ENCODE results near the gene SURF4.

Gene SURF4

DNA sequence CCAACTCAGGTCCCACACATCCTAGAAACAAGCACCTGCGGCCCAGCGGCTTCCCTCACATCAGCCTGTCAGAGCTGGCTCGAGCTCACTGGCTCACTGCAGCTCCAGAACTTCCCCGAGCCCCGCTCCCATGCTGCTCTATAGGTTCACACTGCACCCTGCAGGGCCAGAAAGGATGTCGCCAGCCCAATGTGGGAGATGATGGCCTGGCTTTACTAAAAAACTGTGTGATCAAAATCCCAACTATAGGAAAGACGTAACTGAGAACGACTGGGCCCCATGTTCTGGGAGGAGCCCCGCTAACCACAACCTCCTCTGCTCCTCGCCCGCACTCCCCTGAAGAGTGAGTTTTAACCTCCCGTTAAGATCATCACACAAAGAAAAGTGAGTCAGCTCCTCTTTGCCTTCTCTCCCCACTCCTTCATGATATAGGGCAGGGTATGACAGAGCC lies 4.6 kb downstream of the SURF4 start:
- DNase-seq, result no peak

DNA sequence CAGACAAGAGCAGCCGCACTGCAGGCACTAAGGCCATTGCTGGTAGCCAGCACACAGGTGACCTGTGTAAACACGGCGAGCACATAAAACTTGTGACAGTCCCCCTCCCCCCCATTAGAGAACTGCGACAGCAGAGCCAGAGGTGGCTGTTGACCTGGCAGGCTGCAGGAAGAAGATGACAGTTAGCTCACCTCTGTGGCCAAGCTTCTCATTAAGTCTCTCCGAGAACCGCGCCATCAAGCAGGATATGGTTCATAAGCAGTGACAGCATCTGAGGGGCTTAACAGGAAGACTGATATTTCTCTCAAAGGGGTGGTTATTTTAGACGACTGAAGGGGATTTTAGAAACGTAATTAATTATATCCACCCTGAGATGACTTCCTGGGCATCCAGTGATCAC lies 5.2 kb downstream of the SURF4 start:
- no peak for DNase-seq

DNA sequence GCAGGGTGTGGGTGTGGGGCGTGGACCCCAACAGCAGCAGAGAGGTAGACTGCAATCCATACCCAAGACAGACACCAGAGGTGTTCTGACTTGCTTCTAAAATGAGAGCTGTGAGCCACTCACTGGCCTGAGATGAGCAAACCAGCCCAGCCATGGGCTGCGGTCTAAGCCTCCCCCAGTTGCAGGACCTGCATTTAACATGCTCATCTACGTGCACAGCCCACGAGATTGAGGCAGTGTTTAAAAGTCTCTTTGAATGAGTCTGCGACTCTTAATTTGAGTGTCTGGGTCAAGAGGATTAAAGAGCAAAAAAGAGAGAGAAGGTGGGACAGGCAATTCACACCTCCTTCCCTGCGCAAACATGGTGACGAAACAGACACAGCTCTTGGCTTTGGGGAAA lies 5.9 kb downstream of the SURF4 start:
- no peak for DNase-seq

DNA sequence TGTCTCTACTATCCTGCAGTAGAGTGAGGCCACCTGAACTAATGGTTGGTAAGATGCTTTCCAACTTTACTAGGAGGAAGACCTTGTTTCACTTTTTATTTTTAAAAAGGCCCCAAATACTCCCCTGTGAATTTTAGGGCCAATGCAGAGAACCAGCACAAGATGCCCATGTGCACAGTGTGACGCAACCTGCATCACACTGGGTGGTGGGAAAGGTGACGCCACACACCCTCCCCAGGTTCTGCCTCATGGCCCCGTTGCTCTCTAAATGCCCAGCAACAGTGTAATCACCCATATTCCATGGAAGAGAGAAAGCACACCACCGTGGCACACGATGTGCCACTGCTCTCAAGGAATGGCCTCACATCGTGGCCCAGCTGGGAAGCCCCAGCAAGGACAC lies 6.4 kb downstream of the SURF4 start:
- no peak for DNase-seq

DNA sequence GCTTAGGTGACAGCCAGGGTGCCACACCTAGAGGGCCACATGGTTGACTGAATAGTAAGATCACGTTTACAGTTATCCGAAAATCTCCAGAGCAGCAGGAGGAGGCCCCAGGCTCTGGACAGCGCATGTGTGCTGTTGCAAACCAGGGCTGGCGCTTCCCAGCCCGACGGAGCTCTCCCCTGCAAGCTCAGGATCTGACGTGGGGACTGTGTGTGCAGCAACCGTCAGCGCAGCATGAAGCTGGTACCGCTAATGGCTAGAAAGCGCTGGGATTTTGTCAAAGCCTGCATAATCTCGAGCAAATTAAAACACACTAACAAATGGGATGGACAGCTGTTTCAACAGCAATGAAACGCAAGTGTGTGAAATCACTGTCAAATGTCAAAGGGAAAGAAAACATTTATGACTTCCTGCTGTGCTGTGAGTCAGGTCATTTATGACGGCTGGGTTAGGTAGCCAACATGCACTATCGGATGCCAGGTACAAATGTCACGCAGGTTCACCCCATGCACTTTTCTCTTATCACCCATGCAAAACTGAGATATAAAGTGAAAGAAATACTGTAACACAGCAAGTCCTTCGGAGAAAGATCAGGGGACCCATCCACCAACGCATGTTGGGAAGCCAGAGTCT lies 7.5 kb downstream of the SURF4 start:
- no peak for DNase-seq

DNA sequence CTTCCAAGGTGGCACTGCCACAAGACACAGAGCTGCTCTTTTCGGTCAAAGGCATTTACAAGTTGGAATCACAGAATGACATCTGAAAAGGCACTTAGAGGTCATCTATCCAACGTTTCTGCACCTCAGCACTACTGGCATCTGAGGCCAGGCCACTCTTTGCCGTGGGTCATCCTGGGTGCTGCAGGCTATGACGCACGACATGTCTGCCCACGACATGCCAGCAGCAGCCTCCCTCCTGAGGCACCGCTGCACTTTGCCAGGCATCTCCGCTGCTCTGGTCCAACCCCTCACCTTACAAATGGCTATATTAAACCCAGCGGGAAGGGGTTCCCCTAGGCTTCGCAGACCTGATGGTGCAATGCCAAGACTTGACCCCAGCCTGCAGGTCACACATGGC lies 8.1 kb downstream of the SURF4 start:
- no peak for DNase-seq

DNA sequence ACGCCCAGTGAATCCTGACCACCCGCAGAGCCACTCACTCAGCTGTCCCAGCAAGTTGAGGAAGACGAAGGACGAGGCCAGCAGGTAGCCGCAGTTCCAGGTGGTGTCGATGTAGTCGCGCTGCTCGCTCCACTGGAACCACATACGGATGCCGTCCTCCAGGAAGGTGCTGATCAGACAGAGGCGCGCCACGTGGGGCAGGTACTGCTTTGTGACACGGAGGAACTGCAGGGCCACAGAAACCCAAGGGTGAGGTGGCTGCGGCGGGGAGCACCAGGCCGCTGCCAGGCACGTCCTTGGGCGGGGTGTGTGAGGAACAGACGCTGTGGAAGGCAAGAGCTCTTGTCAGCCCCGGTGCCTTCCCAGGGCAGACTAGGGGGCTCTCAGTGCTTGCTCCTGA lies 8.6 kb downstream of the SURF4 start:
- no peak for DNase-seq

DNA sequence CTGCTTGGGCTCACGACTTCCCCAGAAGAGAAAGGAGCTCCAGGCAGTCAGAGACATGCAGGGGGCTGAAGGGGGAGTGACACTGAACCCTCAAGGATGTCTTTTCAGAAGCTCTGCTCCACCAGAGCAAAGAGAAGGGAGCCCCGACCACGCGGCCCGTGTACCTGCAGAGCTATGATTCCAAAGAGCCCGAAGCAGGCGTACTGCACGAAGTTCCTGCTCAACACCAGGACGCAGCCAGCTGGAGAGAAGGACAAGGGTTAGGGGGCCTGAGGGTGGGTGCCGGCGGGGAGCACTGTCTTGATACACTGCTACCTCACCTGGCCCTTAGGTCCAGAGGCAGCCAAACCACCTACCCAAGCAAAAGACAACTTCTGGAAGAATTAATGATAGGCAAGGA lies 9.4 kb downstream of the SURF4 start:
- DNase-seq, result no peak

DNA sequence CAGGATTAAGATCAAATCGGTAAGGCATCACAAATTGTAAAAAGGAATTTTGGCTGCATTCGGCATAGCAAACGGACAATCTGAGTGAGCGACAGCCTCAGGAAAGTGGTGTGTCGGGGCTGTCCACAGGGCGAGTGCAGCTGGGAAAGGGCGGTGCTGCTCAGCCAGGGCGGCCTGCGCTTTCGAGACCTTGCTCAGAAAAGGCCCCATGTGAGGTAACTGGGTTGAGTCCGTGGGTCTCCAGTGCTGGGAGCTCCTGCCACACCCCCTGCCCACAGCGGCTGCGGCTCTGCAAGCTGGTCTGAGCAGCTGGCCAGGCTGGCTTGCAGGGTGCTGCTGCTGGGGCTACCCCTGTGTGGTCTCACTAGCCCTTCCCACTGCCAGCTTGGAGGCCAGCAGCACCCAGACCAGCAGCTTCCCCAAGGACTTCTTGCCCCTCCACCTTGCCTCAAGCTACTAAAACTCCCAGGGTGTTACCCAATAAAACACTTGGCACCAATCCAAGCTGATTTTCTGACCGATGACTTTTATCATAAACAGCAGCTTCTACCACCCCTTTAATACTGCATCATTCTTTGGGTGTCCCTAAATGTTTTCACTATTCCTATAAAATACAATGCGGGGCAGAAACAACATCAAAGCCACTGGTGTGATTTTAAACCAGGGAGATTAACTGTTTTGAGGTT lies 13.4 kb downstream of the SURF4 start:
- no peak for DNase-seq

DNA sequence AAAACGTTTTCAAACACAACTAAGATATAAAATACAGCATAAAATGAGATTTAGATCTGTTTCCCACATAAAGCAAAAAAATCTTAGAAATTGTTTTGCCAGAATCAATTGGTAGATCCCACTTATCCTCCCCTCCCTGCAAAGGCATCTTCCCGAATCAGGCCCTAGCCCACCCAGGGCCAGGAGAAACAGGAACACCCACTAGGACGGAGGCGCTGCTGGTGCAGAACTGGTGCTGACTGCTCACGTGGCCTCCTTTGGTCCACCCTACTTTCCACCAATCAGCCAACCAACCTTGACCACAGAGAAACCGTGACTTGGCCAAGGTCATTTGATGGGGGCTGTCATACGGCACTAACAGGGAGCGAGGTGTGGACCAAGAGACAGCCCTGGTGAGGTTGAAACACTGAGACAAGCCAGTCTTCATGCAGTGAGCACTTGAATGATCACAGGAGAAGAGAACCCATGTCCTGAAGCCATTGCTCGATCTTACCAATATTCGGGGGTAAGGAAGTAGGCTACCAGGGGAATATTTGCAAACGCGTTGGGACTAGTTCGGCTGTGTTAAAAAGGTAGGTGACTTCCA lies 14.3 kb downstream of the SURF4 start:
- no peak for DNase-seq

DNA sequence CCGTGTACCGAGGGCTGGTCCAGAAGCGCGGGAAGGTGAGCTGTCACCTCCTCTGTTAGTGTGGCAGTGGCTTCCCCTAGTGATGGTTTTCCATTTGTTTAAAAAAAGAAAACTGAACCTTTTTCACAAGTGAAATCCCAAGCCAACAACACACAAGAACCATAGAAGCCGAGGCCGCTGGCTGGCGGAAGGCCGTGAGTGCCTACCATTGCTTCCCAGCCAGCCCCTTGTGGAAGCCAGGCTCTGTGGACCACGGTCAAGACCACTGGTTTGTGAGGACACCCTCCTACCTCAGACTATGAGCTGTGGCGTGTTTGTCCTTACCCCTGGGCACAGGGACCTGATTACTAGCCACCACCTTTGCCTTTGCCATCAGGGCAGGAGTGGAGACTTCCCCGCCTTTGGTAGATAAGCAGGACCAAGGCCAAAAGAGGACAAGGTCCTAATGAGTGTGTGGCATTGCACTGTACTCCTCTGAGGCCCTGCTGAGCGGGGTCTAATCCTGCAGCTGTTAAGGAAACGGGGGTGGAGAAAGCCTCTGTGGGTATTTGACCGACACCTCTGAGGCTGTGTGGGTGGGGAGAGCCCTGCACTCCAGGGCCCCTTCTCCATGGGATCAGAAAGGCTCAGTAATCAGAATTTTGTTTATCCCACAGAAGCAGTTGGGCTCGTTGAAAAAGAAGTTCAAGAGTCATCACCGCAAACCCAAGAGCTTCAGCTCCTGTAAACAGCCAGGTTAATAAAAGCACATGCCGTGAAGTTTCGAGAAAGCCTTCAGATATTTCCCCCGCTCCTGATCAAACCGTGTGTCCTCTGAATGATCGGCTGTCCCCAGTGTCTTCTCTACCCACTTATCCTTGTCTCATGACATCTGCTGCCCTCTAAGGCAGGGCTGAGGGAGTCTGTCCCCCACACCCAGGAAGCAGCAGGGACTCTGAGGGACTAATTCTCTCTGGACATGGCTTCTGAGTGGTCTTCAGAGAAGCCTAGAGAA lies 15.2 kb downstream of the SURF4 start:
- no peak for DNase-seq

DNA sequence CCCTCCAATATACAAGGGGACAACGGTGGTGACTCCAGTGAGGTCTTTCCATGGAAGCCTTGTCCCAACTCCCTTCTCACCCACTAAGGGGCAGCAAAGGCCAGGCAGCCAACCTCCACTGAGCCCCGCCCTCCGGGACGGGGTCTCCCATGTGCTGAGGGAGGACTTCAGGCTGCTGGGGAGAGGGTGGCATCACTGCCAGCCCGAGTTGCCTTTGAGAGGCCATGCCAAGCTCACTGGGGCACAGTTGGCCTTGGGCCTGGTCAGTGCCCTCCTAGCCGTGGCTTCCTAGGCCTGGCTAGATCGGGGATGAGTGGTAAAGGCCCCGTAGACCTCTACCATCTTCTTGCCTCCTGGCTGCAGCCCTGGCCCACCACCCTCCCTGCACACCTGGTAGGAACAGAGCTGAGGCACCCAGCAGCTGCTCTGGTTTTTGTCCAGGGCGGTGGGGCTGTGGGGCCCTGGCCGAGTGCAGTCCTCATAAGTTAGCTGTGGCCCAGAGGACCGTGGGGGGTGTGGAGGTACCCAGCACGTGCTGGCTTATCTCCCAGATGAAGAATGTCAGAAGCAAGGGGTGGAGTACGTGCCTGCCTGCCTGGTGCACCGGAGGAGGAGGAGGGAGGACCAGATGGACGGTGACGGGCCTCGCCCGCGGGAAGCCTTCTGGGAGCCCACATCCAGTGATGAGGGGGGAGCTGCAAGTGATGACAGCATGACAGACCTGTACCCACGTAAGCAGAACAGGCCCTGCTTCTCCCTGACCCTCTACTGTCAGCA lies 16.3 kb downstream of the SURF4 start:
- DNase-seq, result no peak

DNA sequence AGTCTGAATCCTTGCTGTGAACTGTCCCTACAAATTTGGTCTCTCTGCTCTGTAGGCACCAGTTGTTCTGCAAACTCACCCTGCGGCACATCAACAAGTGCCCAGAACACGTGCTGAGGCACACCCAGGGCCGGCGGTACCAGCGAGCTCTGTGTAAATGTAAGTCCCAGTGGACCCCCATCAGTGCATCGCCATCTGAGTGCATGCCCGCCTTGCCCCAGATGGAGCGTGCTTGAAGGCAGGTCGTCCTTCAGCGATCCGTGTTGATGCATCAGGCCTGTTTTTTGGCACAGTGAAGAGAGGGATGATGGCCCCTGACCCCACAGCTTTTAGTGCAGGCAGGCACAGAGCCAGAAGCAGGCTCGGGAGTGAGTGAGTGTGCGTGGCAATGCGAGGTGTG lies 18.2 kb downstream of the SURF4 start:
- DNase-seq, result no peak

DNA sequence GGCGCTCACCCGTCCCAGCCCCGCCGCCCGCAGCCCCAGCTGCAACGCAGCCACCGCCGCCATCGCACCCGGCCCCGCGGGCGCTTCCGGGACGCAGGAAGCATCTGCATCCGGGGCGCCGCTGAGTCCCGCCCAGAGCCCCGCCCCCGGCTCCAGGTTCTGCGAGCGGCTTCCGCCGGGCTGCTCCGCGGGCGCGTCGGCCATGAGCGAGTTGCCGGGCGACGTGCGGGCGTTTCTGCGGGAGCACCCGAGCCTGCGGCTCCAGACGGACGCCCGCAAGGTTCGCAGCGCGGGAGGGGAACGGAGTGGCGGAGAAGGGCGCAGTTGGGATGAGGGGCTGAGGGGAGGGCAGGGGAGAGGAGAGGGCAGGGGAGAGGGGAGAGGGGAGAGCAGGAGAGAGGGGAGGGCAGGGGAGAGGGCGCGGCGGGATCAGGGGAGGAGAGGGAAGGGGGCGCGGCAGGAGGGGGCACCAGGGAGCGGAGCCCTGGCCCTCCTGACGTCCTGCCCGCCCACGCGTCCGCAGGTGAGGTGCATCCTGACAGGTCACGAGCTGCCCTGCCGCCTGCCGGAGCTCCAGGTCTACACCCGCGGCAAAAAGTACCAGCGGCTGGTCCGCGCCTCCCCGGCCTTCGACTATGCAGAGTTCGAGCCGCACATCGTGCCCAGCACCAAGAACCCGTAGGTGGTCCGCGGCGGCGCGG lies 19.3 kb downstream of the SURF4 start, which contains the start of the genes SURF1 and SURF2:
Gene SURF1, minus strand, starts transcription at position 97 of the 701 bp plus-strand sequence. Its CDS starts 34 bp downstream, at position 63.
Gene SURF2, plus strand, starts transcription at position 160 of the 701 bp plus-strand sequence. Its CDS starts 43 bp downstream, at position 203.
- DNase-seq, result peak; percentile 52

DNA sequence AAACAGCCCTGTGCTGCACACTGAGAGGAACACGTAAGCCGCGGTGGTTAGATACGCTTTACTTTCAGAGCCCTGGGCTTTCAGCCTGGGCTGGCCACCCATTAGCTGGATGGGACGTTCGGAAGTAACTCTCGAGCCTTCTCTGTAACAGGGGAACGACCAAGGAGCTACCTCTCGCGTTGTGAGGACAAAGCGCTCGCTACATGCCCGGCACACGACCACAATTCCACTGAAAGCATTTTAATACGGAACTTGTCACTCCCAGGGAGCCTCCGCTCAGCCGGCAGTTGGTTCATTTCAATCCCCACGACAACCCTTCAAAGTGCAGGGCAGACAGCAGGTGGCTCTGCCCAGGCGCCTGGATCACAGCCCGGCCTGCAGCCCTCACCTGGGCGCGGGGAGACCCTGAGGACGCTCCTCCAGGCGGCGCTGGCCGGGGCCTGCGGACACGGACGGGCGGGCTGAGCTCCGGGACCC lies 19.9 kb downstream of the SURF4 start:
- no peak for DNase-seq

DNA sequence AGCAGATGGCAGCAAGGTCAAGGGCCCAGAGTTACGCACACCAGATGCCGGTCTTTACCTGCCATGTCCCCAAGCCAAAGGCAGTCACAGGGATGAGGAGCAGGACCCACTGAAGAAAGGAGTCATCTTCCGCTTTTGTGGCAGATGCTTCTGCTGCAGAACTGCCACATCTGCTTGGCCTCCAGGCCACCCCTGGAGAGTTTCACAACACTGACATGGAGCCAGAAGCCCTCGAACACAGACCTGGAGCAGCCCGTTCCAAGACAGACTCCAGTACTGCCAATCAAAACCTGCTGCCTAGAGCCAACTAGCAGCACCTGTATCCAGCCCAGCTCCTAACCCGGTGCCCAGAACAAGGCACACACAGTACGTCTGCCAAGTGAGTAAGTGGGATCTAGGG lies 21.1 kb downstream of the SURF4 start:
- DNase-seq, result no peak

DNA sequence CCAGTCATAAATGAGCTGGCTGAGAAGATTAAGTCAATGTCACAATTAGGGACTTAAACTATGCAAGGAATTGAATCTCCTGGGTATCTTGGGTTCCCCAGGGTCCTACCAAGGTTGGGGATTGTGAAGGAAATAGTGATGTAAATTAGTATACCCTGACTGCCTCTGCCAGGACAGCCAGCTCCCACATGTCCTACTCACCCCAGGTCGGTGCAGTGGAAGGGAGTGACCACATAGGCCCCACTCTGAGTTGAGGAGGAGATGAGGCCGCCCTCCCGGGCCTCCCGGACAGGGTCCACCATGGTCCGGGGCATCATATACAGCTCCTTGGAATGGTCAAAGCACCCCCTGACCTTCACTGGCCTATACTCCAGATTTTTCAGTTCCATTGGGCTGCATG lies 22.3 kb downstream of the SURF4 start:
- no peak for DNase-seq

DNA sequence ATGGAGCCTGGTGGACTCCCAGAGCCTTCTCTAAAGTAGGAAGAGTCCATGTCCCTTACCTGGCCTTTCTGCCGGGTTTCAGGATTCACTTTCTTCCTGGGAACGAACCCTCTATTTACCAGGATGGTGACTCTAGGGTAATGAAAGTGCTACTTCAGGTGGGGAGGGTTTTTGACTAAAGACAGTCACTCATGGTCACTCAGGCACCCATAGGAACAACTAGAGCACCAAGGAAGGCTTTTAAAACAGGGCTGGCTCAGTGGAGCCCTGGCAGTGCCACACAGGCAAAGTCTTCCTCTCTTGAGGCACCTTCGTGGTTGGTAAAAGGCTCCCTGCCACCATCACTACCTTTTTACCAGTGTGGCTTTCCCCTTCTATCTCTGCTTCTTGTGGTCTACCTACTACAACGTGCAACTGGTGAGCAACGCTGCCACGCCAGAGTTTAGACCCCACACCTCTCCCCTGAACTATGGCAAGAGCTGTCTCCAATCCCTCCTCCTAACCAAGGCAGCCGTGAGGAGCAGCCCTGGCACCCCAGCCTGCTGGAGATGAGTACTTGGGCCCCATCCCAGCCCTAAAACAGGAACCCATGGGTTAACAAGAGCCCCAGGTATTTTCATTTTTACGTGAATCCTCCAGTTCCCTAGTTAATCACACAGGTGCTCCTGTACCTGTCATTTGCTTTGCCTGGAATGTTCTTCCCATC lies 23.1 kb downstream of the SURF4 start:
- DNase-seq, result no peak

DNA sequence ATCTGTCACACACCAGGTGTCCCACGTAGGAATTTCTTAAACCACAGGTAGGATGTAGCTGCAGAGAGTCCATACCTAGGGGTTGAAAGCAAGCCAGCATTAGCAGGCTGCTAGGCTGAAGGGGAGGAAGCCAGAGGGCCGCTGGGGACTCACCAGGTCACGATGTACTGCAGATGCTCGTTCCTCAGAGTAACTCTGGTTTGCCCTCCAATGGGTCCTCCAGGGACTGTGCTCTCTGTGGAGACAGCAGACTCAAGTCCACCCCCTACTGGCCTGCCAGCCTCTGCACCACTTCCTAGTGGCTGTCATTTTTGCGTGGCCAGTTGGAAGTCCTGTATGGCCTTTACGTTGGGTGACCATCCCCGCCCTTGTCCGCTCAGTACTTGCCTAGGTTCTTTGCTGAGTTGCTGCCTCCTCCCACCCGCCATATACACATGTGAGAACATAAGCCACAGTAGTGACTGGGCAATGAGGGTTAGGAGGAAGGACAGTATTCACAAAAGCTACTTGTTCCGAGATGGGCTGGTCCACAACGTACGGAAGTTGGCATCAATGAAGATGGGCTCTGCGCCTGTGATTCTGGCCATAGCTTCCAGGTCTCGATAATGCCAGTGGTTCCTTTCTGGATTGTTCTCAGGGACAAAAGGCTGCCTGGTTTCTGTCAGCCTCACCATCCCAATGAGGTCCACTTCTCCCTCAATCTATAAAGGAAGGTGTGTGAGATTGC lies 23.8 kb downstream of the SURF4 start:
- no peak for DNase-seq

DNA sequence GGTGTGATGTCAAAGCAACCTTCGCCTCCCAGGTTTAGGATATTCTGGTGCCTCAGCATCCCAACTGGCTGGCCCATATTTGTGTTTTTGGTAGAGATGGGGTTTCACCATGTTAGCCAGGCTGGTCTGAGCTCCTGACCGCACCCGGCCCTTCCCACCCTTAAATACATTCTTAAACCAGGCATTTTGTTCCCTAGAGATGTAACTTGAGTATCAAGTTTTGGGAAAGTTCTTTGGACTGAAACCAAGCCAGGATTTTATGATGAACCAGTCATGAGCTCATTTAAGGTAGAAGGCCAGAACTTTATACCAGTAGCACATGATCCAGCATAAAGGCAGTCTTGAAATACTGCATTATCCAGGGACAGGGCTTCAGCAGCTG lies 24.3 kb downstream of the SURF4 start:
- no peak for DNase-seq

Measured in NCI-H2107 (cell line).